Nephron (organoid): ENCODE measurements around the gene SLC6A17.

Experiments
- H3K27ac Mint-ChIP-seq, 3 experiments: 2 replicates each; pipeline ENCODE4 v1.8.0; 2020; ENCODE audit warnings: mixed read lengths in 3 of 3, mild to moderate bottlenecking in 2 of 3, moderate library complexity in 1 of 3
- H3K27me3 Mint-ChIP-seq: 2 replicates; pipeline ENCODE4 v1.8.0; 2021; ENCODE audit warnings: low read depth, mild to moderate bottlenecking, moderate library complexity, mixed read lengths
- H3K36me3 Mint-ChIP-seq: 2 replicates; pipeline ENCODE4 v1.8.0; 2020; ENCODE audit warnings: low read depth, mixed read lengths
- H3K4me1 Mint-ChIP-seq: 2 replicates; pipeline ENCODE4 v1.8.0; 2020; ENCODE audit warnings: mixed read lengths
- H3K4me3 Mint-ChIP-seq, 3 experiments: 2 replicates each; pipeline ENCODE4 v1.8.0; 2020; ENCODE audit warnings: mild to moderate bottlenecking in 3 of 3, mixed read lengths in 3 of 3, moderate library complexity in 2 of 3
- H3K9me3 Mint-ChIP-seq: 2 replicates; pipeline ENCODE4 v1.8.0; 2020; ENCODE audit warnings: mixed read lengths
- TF ChIP-seq, protein P1 (sequence below), 3 experiments: fragments of 200-600 bp; sonication (generic); IDR thresholded peaks; one replicate each; pipeline ENCODE4 v1.5.0; 2021; ENCODE audit warnings: antibody characterized with exemption in 3 of 3; ENCODE audit not compliant: unreplicated experiment in 3 of 3

The SLC6A17 gene

GRCh38 chr1:110241516-110241915 lies 91.2 kb downstream of the SLC6A17 start:
- Mint-ChIP-seq H3K27ac (peak overlapping the region in 2 of 3 experiments; percentile 15 to 43), H3K36me3 (no peaks in the 10 kb centered on the region), H3K4me1 (peaks cover 77% of the 10 kb centered on the region), H3K4me3 (no peak overlapping the region), H3K9me3 (no peaks in the 10 kb centered on the region), H3K27me3 (peaks cover 20% of the 10 kb centered on the region)
- TF ChIP-seq, protein P1, sequence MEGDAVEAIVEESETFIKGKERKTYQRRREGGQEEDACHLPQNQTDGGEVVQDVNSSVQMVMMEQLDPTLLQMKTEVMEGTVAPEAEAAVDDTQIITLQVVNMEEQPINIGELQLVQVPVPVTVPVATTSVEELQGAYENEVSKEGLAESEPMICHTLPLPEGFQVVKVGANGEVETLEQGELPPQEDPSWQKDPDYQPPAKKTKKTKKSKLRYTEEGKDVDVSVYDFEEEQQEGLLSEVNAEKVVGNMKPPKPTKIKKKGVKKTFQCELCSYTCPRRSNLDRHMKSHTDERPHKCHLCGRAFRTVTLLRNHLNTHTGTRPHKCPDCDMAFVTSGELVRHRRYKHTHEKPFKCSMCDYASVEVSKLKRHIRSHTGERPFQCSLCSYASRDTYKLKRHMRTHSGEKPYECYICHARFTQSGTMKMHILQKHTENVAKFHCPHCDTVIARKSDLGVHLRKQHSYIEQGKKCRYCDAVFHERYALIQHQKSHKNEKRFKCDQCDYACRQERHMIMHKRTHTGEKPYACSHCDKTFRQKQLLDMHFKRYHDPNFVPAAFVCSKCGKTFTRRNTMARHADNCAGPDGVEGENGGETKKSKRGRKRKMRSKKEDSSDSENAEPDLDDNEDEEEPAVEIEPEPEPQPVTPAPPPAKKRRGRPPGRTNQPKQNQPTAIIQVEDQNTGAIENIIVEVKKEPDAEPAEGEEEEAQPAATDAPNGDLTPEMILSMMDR (IDR thresholded peaks at IDR 0.05; ENCODE audit: unreplicated experiment in 3 of 3), result no peak

- Mint-ChIP-seq H3K4me3 (no peak overlapping the region), H3K27ac (peak overlapping the region in 1 of 3 experiments; percentile 15), H3K9me3 (no peaks in the 10 kb centered on the region), H3K27me3 (peaks cover 18% of the 10 kb centered on the region), H3K4me1 (peaks cover 82% of the 10 kb centered on the region), H3K36me3 (no peaks in the 10 kb centered on the region)
- TF ChIP-seq, protein P1 (IDR thresholded peaks at IDR 0.05; ENCODE audit: unreplicated experiment in 3 of 3), result no peak
Measured at GRCh38 chr1:110242062-110242461, 91.8 kb downstream of the SLC6A17 start.

GRCh38 chr1:110242731-110243130 lies 92.4 kb downstream of the SLC6A17 start:
- Mint-ChIP-seq H3K4me1 (peaks cover 84% of the 10 kb centered on the region), H3K9me3 (no peaks in the 10 kb centered on the region), H3K27me3 (peaks cover 18% of the 10 kb centered on the region), H3K27ac (peak overlapping the region in 2 of 3 experiments; percentile 15 to 64), H3K4me3 (no peak overlapping the region), H3K36me3 (no peaks in the 10 kb centered on the region)
- TF ChIP-seq, protein P1 (IDR thresholded peaks at IDR 0.05; ENCODE audit: unreplicated experiment in 3 of 3), result no peak

DNA sequence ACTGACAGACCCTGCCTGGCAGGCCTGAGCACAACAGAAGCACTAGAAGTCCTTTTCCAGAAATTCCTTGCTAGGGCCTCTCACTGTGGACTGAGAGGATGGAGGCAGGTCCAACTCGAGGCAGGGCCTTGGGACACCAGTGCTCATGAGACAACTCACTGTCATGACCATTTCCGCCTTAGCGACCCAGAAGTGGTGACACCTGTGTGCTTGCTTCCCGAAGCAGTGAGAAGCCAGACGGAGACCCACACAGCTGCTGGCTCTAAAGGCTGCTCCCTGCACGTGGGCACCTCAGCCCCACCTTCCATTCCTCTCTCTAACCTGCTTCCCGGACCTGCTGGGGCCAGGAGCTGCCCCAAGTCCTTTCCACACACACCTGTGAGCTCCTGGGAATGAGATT lies 92.9 kb downstream of the SLC6A17 start:
- H3K27ac Mint-ChIP-seq, result peak overlapping the region in 1 of 3 experiments; percentile 64
- H3K36me3 Mint-ChIP-seq, result no peaks in the 10 kb centered on the region
- no peak overlapping the region for H3K4me3 Mint-ChIP-seq
- H3K9me3 Mint-ChIP-seq, result no peaks in the 10 kb centered on the region
- H3K4me1 Mint-ChIP-seq, result peaks cover 87% of the 10 kb centered on the region
- peaks cover 15% of the 10 kb centered on the region for H3K27me3 Mint-ChIP-seq
- TF ChIP-seq, protein P1 (IDR thresholded peaks at IDR 0.05; ENCODE audit: unreplicated experiment in 3 of 3), result no peak

DNA sequence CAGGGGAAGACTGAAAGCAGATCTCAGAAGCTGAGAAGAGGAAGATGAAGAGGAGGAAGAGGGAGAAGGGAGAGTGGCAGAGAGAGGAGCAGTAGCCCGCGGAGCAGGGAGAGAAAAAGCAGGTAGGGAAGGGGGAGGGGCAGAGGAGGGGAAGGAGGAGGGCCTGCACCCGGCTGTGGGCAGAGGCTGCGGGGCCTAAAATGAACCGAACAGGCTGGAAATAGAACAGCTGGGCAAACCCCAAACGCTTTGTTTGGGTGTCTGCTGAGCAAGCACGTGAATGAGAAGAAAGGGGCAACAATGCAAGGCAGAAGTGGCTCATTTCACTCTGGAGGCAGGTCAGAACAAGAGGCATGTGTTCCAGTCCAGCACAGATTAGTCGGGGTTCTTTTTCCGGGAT lies 93.3 kb downstream of the SLC6A17 start:
- Mint-ChIP-seq H3K27ac (peak overlapping the region in 2 of 3 experiments; percentile 35 to 64), H3K4me1 (peaks cover 86% of the 10 kb centered on the region), H3K4me3 (no peak overlapping the region), H3K27me3 (peaks cover 15% of the 10 kb centered on the region), H3K9me3 (no peaks in the 10 kb centered on the region), H3K36me3 (no peaks in the 10 kb centered on the region)
- TF ChIP-seq, protein P1 (IDR thresholded peaks at IDR 0.05; ENCODE audit: unreplicated experiment in 3 of 3), result no peak

DNA sequence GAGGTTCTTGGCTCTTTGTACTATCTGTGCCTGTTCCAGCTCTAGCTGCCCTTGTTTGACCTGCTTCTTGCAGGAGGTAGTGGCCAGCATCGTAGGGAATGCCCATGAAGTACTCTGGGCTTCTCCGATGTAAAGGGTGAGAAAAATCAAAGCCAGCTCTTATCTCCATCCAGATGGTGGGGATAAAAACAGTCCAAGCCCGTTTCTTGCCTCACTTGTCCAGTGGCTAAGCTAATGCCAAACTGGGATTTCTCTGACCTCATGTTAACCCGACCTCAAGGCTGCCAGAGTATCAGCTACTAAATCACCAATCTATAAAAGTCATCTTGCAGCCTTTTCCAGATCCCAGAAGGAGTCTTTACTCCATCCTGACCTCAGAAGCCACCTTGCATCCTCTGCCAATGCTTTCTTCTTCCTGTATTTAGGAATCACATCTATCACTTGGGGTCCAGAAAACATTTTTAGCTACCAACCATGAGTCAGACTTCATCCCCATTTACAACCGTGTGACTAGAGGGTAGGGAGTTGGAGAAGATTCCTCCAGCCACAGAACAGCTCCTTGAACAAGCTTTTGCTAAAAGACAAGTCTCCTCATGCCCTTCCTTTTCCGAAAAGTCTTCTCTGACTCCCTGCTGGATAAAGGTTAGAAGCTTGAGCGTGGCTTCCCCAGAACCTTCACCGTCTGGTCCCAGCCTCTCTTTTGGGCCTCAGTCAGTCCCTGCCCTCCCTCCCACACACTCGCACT lies 95.8 kb downstream of the SLC6A17 start:
- Mint-ChIP-seq H3K27me3 (peaks cover 15% of the 10 kb centered on the region), H3K27ac (no peak overlapping the region), H3K4me1 (peaks cover 82% of the 10 kb centered on the region), H3K4me3 (no peak overlapping the region), H3K9me3 (no peaks in the 10 kb centered on the region), H3K36me3 (no peaks in the 10 kb centered on the region)
- TF ChIP-seq, protein P1 (IDR thresholded peaks at IDR 0.05; ENCODE audit: unreplicated experiment in 3 of 3), result no peak
